Measurements from ENCODE around the gene CASR. TPM values are rescaled to one million over a fixed set of nuclear protein-coding genes. Genes with fewer than 3 reads are reported as not detected.
A peak's percentile ranks its signal among the peaks of the same experiment; 100 is the strongest.

CASR gene
- total RNA-seq, 2 donors from 2014 or later: 0.10 to 1.3 TPM

- Mint-ChIP-seq H3K4me1 (peaks cover 8% of the 10 kb centered on the region), H3K36me3 (ENCODE audit: low read depth) (no peaks in the 10 kb centered on the region), H3K4me3 (no peak overlapping the region), H3K27me3 (no peaks in the 10 kb centered on the region), H3K27ac (peak overlapping the region; percentile 57)
- no peak for DNase-seq
- H3K9me3 ChIP-seq (ENCODE audit: control insufficient read depth, low read length, poor library complexity, severe bottlenecking): no peaks in the 10 kb centered on the region
- peak; percentile 50 for ATAC-seq
Measured at GRCh38 chr3:122255757-122256439, 72.4 kb downstream of the CASR start.

GRCh38 chr3:122257644-122258364 lies 74.3 kb downstream of the CASR start:
- Mint-ChIP-seq H3K4me3 (no peak overlapping the region), H3K27ac (no peak overlapping the region), H3K36me3 (ENCODE audit: low read depth) (no peaks in the 10 kb centered on the region), H3K4me1 (peaks cover 8% of the 10 kb centered on the region), H3K27me3 (peaks cover 3% of the 10 kb centered on the region)
- DNase-seq (no peak), ATAC-seq (no peak)
- H3K9me3 ChIP-seq (ENCODE audit: control insufficient read depth, low read length, poor library complexity, severe bottlenecking): no peaks in the 10 kb centered on the region

GRCh38 chr3:122258757-122259371 lies 75.4 kb downstream of the CASR start:
- no peak overlapping the region for H3K27ac Mint-ChIP-seq
- DNase-seq: peak in 2 of 3 donors; percentile 28 to 34
- peaks cover 8% of the 10 kb centered on the region for H3K27me3 Mint-ChIP-seq
- no peaks in the 10 kb centered on the region for H3K36me3 Mint-ChIP-seq (ENCODE audit: low read depth)
- H3K4me1 Mint-ChIP-seq: peaks cover 8% of the 10 kb centered on the region
- no peaks in the 10 kb centered on the region for H3K9me3 ChIP-seq (ENCODE audit: control insufficient read depth, low read length, poor library complexity, severe bottlenecking)
- H3K4me3 Mint-ChIP-seq: no peak overlapping the region
- peak; percentile 82 for ATAC-seq

- Mint-ChIP-seq H3K27ac (no peak overlapping the region), H3K4me3 (no peak overlapping the region)
- ATAC-seq: no peak
Measured at GRCh38 chr3:122260206-122260605, 76.7 kb downstream of the CASR start.

GRCh38 chr3:122263058-122263457 lies 79.6 kb downstream of the CASR start:
- H3K4me3 Mint-ChIP-seq: no peak overlapping the region
- ATAC-seq (no peak), DNase-seq (no peak)
- no peak overlapping the region for H3K27ac Mint-ChIP-seq
- peaks cover 3% of the 10 kb centered on the region for H3K36me3 Mint-ChIP-seq (ENCODE audit: low read depth)
- H3K27me3 Mint-ChIP-seq: peaks cover 8% of the 10 kb centered on the region
- peaks cover 6% of the 10 kb centered on the region for H3K4me1 Mint-ChIP-seq
- no peaks in the 10 kb centered on the region for H3K9me3 ChIP-seq (ENCODE audit: control insufficient read depth, low read length, poor library complexity, severe bottlenecking)

More at GRCh38 chr3:122260206-122260605, 76.7 kb downstream of the CASR start:
- no peak for DNase-seq
- H3K9me3 ChIP-seq (ENCODE audit: control insufficient read depth, low read length, poor library complexity, severe bottlenecking): no peaks in the 10 kb centered on the region
- H3K36me3 Mint-ChIP-seq (ENCODE audit: low read depth): peaks cover 1% of the 10 kb centered on the region
- peaks cover 8% of the 10 kb centered on the region for H3K27me3 Mint-ChIP-seq
- peaks cover 6% of the 10 kb centered on the region for H3K4me1 Mint-ChIP-seq

- Mint-ChIP-seq H3K4me1 (peaks cover 8% of the 10 kb centered on the region), H3K27ac (no peak overlapping the region), H3K27me3 (peaks cover 8% of the 10 kb centered on the region), H3K4me3 (no peak overlapping the region), H3K36me3 (ENCODE audit: low read depth) (peaks cover 3% of the 10 kb centered on the region)
- no peak for DNase-seq
- H3K9me3 ChIP-seq (ENCODE audit: control insufficient read depth, low read length, poor library complexity, severe bottlenecking): no peaks in the 10 kb centered on the region
- ATAC-seq: no peak
Measured at GRCh38 chr3:122263974-122264588, 80.6 kb downstream of the CASR start.

GRCh38 chr3:122265957-122266356 lies 82.5 kb downstream of the CASR start:
- no peaks in the 10 kb centered on the region for H3K9me3 ChIP-seq (ENCODE audit: control insufficient read depth, low read length, poor library complexity, severe bottlenecking)
- H3K4me3 Mint-ChIP-seq: no peak overlapping the region
- ATAC-seq (peak; percentile 35), DNase-seq (no peak)
- peaks cover 3% of the 10 kb centered on the region for H3K36me3 Mint-ChIP-seq (ENCODE audit: low read depth)
- peaks cover 8% of the 10 kb centered on the region for H3K27me3 Mint-ChIP-seq
- peaks cover 12% of the 10 kb centered on the region for H3K4me1 Mint-ChIP-seq
- H3K27ac Mint-ChIP-seq: no peak overlapping the region

- Mint-ChIP-seq H3K27me3 (no peaks in the 10 kb centered on the region), H3K36me3 (ENCODE audit: low read depth) (peaks cover 3% of the 10 kb centered on the region), H3K4me1 (peaks cover 37% of the 10 kb centered on the region), H3K4me3 (no peak overlapping the region), H3K27ac (peak overlapping the region; percentile 9)
- ATAC-seq: no peak
- H3K9me3 ChIP-seq (ENCODE audit: control insufficient read depth, low read length, poor library complexity, severe bottlenecking): no peaks in the 10 kb centered on the region
- DNase-seq: no peak
Measured at GRCh38 chr3:122268257-122269024, 85.0 kb downstream of the CASR start.

- ATAC-seq: no peak
- Mint-ChIP-seq H3K4me3 (no peak overlapping the region), H3K4me1 (peaks cover 41% of the 10 kb centered on the region), H3K27ac (no peak overlapping the region), H3K36me3 (ENCODE audit: low read depth) (peaks cover 3% of the 10 kb centered on the region), H3K27me3 (no peaks in the 10 kb centered on the region)
- no peak for DNase-seq
- no peaks in the 10 kb centered on the region for H3K9me3 ChIP-seq (ENCODE audit: control insufficient read depth, low read length, poor library complexity, severe bottlenecking)
Measured at GRCh38 chr3:122269045-122269444, 85.6 kb downstream of the CASR start.

GRCh38 chr3:122271246-122271898 lies 87.9 kb downstream of the CASR start:
- H3K36me3 Mint-ChIP-seq (ENCODE audit: low read depth): no peaks in the 10 kb centered on the region
- DNase-seq: no peak
- peaks cover 40% of the 10 kb centered on the region for H3K4me1 Mint-ChIP-seq
- H3K27me3 Mint-ChIP-seq: no peaks in the 10 kb centered on the region
- H3K9me3 ChIP-seq (ENCODE audit: control insufficient read depth, low read length, poor library complexity, severe bottlenecking): no peaks in the 10 kb centered on the region
- ATAC-seq: peak; percentile 97
- H3K4me3 Mint-ChIP-seq: peak overlapping the region; percentile 84
- peak overlapping the region; percentile 74 for H3K27ac Mint-ChIP-seq

- Mint-ChIP-seq H3K36me3 (ENCODE audit: low read depth) (no peaks in the 10 kb centered on the region), H3K27ac (peak overlapping the region; percentile 74), H3K4me3 (no peak overlapping the region), H3K27me3 (no peaks in the 10 kb centered on the region), H3K4me1 (peaks cover 40% of the 10 kb centered on the region)
- ATAC-seq (no peak), DNase-seq (no peak)
- no peaks in the 10 kb centered on the region for H3K9me3 ChIP-seq (ENCODE audit: control insufficient read depth, low read length, poor library complexity, severe bottlenecking)
Measured at GRCh38 chr3:122272879-122273278, 89.4 kb downstream of the CASR start.

- DNase-seq (no peak), ATAC-seq (no peak)
- H3K27ac Mint-ChIP-seq: peak overlapping the region; percentile 74
- no peaks in the 10 kb centered on the region for H3K9me3 ChIP-seq (ENCODE audit: control insufficient read depth, low read length, poor library complexity, severe bottlenecking)
- no peaks in the 10 kb centered on the region for H3K36me3 Mint-ChIP-seq (ENCODE audit: low read depth)
- peaks cover 39% of the 10 kb centered on the region for H3K4me1 Mint-ChIP-seq
- peak overlapping the region; percentile 16 for H3K4me3 Mint-ChIP-seq
- H3K27me3 Mint-ChIP-seq: no peaks in the 10 kb centered on the region
Measured at GRCh38 chr3:122273498-122273897, 90.0 kb downstream of the CASR start.
